ENCODE data around the gene ETV5.

Gene ETV5

GRCh38 chr3:186080849-186081438 is 27.9 kb downstream of the ETV5 start:
- Histone ChIP-seq H3K36me3 (ENCODE audit: insufficient read depth, low read length) (peaks cover 31% of the 10 kb centered on the region), H3K27me3 (ENCODE audit: insufficient read depth, low read length) (no peaks in the 10 kb centered on the region)
- WGBS, result 52% methylated on average over 5 of the region's 5 CpGs

GRCh38 chr3:186079925-186080324 is 29.0 kb downstream of the ETV5 start:
- Histone ChIP-seq H3K4me3 (ENCODE audit: low read length) (no peak overlapping the region; the same call in 1 of the 2 replicates), H3K9ac (ENCODE audit: low read depth, low read length) (no peak overlapping the region), H3K36me3 (ENCODE audit: insufficient read depth, low read length) (peaks cover 41% of the 10 kb centered on the region), H3K9me3 (ENCODE audit: insufficient read depth, low read depth, low read length) (no peaks in the 10 kb centered on the region), H3K4me1 (ENCODE audit: insufficient read depth, low read length) (peaks cover 61% of the 10 kb centered on the region), H3K27ac (ENCODE audit: low read depth, low read length) (peak overlapping the region; percentile 57; the same call in 1 of the 2 replicates), H3K27me3 (ENCODE audit: insufficient read depth, low read length) (no peaks in the 10 kb centered on the region)
- WGBS, result 17% methylated on average over 7 of the region's 7 CpGs

More at GRCh38 chr3:186080849-186081438, 27.9 kb downstream of the ETV5 start:
- no peak overlapping the region for H3K4me3 ChIP-seq (ENCODE audit: low read length)
- no peaks in the 10 kb centered on the region for H3K9me3 ChIP-seq (ENCODE audit: insufficient read depth, low read depth, low read length)
- H3K27ac ChIP-seq (ENCODE audit: low read depth, low read length), result peak overlapping the region; percentile 57; the same call in 1 of the 2 replicates
- H3K4me1 ChIP-seq (ENCODE audit: insufficient read depth, low read length), result peaks cover 61% of the 10 kb centered on the region
- no peak overlapping the region for H3K9ac ChIP-seq (ENCODE audit: low read depth, low read length)

- Histone ChIP-seq H3K36me3 (ENCODE audit: insufficient read depth, low read length) (peaks cover 42% of the 10 kb centered on the region), H3K4me1 (ENCODE audit: insufficient read depth, low read length) (peaks cover 44% of the 10 kb centered on the region), H3K9ac (ENCODE audit: low read depth, low read length) (no peak overlapping the region), H3K27ac (ENCODE audit: low read depth, low read length) (no peak overlapping the region), H3K4me3 (ENCODE audit: low read length) (no peak overlapping the region), H3K27me3 (ENCODE audit: insufficient read depth, low read length) (no peaks in the 10 kb centered on the region), H3K9me3 (ENCODE audit: insufficient read depth, low read depth, low read length) (no peaks in the 10 kb centered on the region)
- 92% methylated on average over 6 of the region's 6 CpGs for whole genome bisulfite sequencing
These were observed 31.4 kb downstream of the ETV5 start for GRCh38 chr3:186077466-186077865.

- H3K9ac ChIP-seq (ENCODE audit: low read depth, low read length), result no peak overlapping the region
- H3K27ac ChIP-seq (ENCODE audit: low read depth, low read length), result no peak overlapping the region
- no peaks in the 10 kb centered on the region for H3K9me3 ChIP-seq (ENCODE audit: insufficient read depth, low read depth, low read length)
- peaks cover 33% of the 10 kb centered on the region for H3K4me1 ChIP-seq (ENCODE audit: insufficient read depth, low read length)
- H3K4me3 ChIP-seq (ENCODE audit: low read length), result no peak overlapping the region
- peaks cover 42% of the 10 kb centered on the region for H3K36me3 ChIP-seq (ENCODE audit: insufficient read depth, low read length)
- whole genome bisulfite sequencing, result 100% methylated on average over 2 of the region's 4 CpGs
- no peaks in the 10 kb centered on the region for H3K27me3 ChIP-seq (ENCODE audit: insufficient read depth, low read length)
These were observed 32.8 kb downstream of the ETV5 start for GRCh38 chr3:186075931-186076567.

- Histone ChIP-seq H3K27me3 (ENCODE audit: insufficient read depth, low read length) (no peaks in the 10 kb centered on the region), H3K36me3 (ENCODE audit: insufficient read depth, low read length) (peaks cover 42% of the 10 kb centered on the region), H3K27ac (ENCODE audit: low read depth, low read length) (no peak overlapping the region), H3K9me3 (ENCODE audit: insufficient read depth, low read depth, low read length) (no peaks in the 10 kb centered on the region), H3K9ac (ENCODE audit: low read depth, low read length) (no peak overlapping the region), H3K4me3 (ENCODE audit: low read length) (no peak overlapping the region), H3K4me1 (ENCODE audit: insufficient read depth, low read length) (peaks cover 28% of the 10 kb centered on the region)
- 87% methylated on average over 2 of the region's 2 CpGs for WGBS
These were observed 33.4 kb downstream of the ETV5 start for GRCh38 chr3:186075489-186075888.

- no peaks in the 10 kb centered on the region for H3K9me3 ChIP-seq (ENCODE audit: insufficient read depth, low read depth, low read length)
- no peak overlapping the region for H3K27ac ChIP-seq (ENCODE audit: low read depth, low read length)
- no peaks in the 10 kb centered on the region for H3K27me3 ChIP-seq (ENCODE audit: insufficient read depth, low read length)
- peaks cover 32% of the 10 kb centered on the region for H3K36me3 ChIP-seq (ENCODE audit: insufficient read depth, low read length)
- H3K9ac ChIP-seq (ENCODE audit: low read depth, low read length), result no peak overlapping the region
- H3K4me3 ChIP-seq (ENCODE audit: low read length), result no peak overlapping the region
- H3K4me1 ChIP-seq (ENCODE audit: insufficient read depth, low read length), result peaks cover 9% of the 10 kb centered on the region
These were observed 35.2 kb downstream of the ETV5 start for GRCh38 chr3:186073641-186074040.

- no peaks in the 10 kb centered on the region for H3K4me1 ChIP-seq (ENCODE audit: insufficient read depth, low read length)
- no peak overlapping the region for H3K27ac ChIP-seq (ENCODE audit: low read depth, low read length)
- H3K9me3 ChIP-seq (ENCODE audit: insufficient read depth, low read depth, low read length), result no peaks in the 10 kb centered on the region
- H3K27me3 ChIP-seq (ENCODE audit: insufficient read depth, low read length), result no peaks in the 10 kb centered on the region
- H3K9ac ChIP-seq (ENCODE audit: low read depth, low read length), result no peak overlapping the region
- 95% methylated on average over 8 of the region's 9 CpGs for WGBS
- no peak overlapping the region for H3K4me3 ChIP-seq (ENCODE audit: low read length)
- H3K36me3 ChIP-seq (ENCODE audit: insufficient read depth, low read length), result peaks cover 15% of the 10 kb centered on the region; the same call in 1 of the 2 replicates
These were observed 37.9 kb downstream of the ETV5 start for GRCh38 chr3:186070996-186071395.

GRCh38 chr3:186070550-186070949 is 38.3 kb downstream of the ETV5 start:
- H3K4me1 ChIP-seq (ENCODE audit: insufficient read depth, low read length), result no peaks in the 10 kb centered on the region
- H3K27me3 ChIP-seq (ENCODE audit: insufficient read depth, low read length), result no peaks in the 10 kb centered on the region
- no peak overlapping the region for H3K4me3 ChIP-seq (ENCODE audit: low read length)
- H3K9ac ChIP-seq (ENCODE audit: low read depth, low read length), result no peak overlapping the region
- H3K27ac ChIP-seq (ENCODE audit: low read depth, low read length), result no peak overlapping the region
- WGBS, result 83% methylated on average over 1 of the region's 1 CpG
- peaks cover 15% of the 10 kb centered on the region for H3K36me3 ChIP-seq (ENCODE audit: insufficient read depth, low read length)
- H3K9me3 ChIP-seq (ENCODE audit: insufficient read depth, low read depth, low read length), result no peaks in the 10 kb centered on the region

GRCh38 chr3:186070133-186070532 is 38.8 kb downstream of the ETV5 start:
- no peak overlapping the region for H3K4me3 ChIP-seq (ENCODE audit: low read length)
- no peaks in the 10 kb centered on the region for H3K9me3 ChIP-seq (ENCODE audit: insufficient read depth, low read depth, low read length)
- H3K27ac ChIP-seq (ENCODE audit: low read depth, low read length), result no peak overlapping the region
- 95% methylated on average over 9 of the region's 9 CpGs for WGBS
- no peaks in the 10 kb centered on the region for H3K4me1 ChIP-seq (ENCODE audit: insufficient read depth, low read length)
- H3K36me3 ChIP-seq (ENCODE audit: insufficient read depth, low read length), result peaks cover 15% of the 10 kb centered on the region
- H3K9ac ChIP-seq (ENCODE audit: low read depth, low read length), result no peak overlapping the region
- no peaks in the 10 kb centered on the region for H3K27me3 ChIP-seq (ENCODE audit: insufficient read depth, low read length)

- WGBS, result 93% methylated on average over 9 of the region's 9 CpGs
- Histone ChIP-seq H3K27me3 (ENCODE audit: insufficient read depth, low read length) (no peaks in the 10 kb centered on the region), H3K9me3 (ENCODE audit: insufficient read depth, low read depth, low read length) (no peaks in the 10 kb centered on the region), H3K4me3 (ENCODE audit: low read length) (no peak overlapping the region), H3K4me1 (ENCODE audit: insufficient read depth, low read length) (no peaks in the 10 kb centered on the region), H3K27ac (ENCODE audit: low read depth, low read length) (no peak overlapping the region), H3K9ac (ENCODE audit: low read depth, low read length) (no peak overlapping the region), H3K36me3 (ENCODE audit: insufficient read depth, low read length) (peaks cover 20% of the 10 kb centered on the region)
These were observed 39.7 kb downstream of the ETV5 start for GRCh38 chr3:186069199-186069598.

GRCh38 chr3:186068243-186068552 is 40.7 kb downstream of the ETV5 start:
- WGBS, result 88% methylated on average over 2 of the region's 2 CpGs
- Histone ChIP-seq H3K4me1 (ENCODE audit: insufficient read depth, low read length) (no peaks in the 10 kb centered on the region), H3K27me3 (ENCODE audit: insufficient read depth, low read length) (no peaks in the 10 kb centered on the region), H3K27ac (ENCODE audit: low read depth, low read length) (no peak overlapping the region), H3K36me3 (ENCODE audit: insufficient read depth, low read length) (peaks cover 28% of the 10 kb centered on the region), H3K9ac (ENCODE audit: low read depth, low read length) (no peak overlapping the region), H3K9me3 (ENCODE audit: insufficient read depth, low read depth, low read length) (no peaks in the 10 kb centered on the region), H3K4me3 (ENCODE audit: low read length) (no peak overlapping the region)

Data from HUES64 (cell line).